Activated gamma-delta T cell (primary cell): ENCODE data around the gene TAF1.
A peak's percentile ranks its signal among the peaks of the same experiment; 100 is the strongest.
"Not testable (repeated sequence)": the region's sequence is repeated elsewhere in the genome, so short reads cannot be mapped to it uniquely, and the experiment has no call there.

ENCODE experiments used
- DNase-seq: peaks from one replicate; lab custom pipeline; 2025; lab: John Stamatoyannopoulos, UW

TAF1 gene

DNA sequence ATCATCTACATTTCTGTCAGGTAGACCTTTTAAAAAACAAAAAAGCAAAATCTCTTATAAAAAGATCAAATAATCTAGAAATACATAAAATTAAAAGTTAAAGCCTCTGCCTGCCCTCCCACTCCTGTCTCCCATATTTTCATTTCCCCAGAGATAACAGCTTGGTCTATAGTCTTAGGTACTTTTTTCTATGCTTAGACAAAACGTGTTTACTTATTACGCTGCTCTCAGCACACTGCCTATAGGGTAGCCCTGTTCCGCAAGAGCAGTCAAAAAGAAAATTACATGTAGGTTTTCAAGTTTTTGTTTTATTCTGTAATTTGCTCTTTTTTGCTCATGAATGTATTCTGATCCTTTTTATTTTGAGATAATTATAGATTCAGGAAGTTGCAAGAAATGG lies 73.3 kb downstream of the TAF1 start:
- no peak for DNase-seq

DNA sequence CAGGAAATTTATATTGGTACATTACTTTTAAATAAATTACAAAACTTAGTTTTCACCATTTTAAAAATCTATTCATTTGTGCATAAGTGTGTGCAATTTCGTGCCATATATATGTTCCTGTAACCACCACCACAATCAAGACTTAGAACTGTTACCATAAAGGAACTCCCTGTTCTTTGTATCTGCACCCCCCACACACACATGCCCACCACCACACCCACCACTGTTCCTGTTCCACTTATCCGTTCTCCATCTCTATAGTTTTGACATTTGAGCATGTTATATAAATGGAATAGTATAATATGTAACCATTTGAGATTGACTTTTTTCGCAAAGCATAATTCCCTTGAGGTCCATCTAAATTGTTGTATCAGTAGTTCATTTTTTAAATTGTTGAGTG lies 73.7 kb downstream of the TAF1 start:
- no peak for DNase-seq

DNA sequence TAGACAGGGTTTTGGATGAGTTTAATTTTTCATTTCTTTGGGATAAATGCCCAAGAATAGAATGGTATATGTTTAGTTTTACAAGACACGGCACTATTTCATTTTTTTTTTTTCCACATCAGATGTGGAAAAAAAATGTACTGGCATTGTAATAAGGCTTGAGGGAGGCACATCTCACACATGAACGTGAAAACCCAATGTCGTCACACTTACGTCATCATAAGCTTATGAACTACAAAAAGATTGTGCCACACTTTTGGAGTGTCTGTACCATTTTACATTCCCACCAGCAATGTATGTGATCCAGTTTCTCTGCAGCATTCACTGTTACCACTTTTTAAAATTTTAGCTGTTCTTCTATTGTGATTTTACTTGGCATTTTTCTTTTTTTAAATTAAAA lies 74.2 kb downstream of the TAF1 start:
- DNase-seq = no peak

DNA sequence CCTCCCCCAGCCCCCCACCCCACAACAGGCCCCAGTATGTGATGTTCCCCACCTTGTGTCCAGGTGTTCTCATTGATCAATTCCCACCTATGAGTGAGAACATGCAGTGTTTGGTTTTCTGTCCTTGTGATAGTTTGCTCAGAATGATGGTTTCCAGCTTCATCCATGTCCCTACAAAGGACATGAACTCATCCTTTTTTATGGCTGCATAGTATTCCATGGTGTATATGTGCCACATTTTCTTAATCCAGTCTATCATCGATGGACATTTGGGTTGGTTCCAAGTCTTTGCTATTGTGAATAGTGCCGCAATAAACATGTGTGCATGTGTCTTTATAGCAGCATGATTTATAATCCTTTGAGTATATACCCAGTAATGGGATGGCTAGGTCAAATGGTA lies 75.7 kb downstream of the TAF1 start:
- DNase-seq = not testable (repeated sequence)

DNA sequence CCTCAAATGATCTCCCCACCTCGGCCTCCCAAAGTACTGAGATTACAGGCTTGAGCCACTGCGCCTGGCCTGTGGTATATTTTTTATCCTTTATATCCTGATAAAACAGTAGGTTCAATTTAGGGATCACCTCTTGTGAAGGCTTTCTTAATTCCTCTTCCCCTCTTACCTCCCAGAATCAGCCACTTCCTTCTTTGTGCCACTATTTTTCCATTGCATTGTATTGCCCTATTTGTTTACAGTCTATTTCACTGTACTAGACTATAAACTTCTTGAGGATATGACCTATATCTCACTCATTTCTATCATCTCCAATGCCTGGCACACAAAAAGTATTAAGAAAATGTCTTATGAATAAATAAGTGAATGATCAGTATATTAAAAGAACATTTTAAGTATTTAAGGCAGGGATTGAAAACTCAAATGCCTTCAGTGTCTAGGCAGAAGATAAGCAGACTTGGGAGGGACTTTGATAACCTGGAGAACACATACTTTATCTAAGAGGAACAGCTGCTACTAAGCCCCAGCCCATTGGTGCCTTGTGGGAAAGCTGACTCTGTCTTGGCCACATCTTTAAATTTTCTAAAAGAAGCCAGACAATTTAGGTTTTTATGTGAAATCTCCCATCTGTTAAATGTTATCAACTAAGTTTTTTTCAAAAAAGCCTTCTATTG lies 84.4 kb downstream of the TAF1 start:
- no peak for DNase-seq

DNA sequence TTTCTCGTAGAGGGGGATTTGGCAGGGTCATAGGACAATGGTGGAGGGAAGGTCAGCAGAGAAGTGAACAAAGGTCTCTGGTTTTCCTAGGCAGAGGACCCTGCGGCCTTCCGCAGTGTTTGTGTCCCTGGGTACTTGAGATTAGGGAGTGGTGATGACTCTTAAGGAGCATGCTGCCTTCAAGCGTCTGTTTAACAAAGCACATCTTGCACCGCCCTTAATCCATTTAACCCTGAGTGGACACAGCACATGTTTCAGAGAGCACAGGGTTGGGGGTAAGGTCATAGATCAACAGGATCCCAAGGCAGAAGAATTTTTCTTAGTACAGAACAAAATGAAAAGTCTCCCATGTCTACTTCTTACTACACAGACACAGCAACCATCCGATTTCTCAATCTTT lies 85.4 kb downstream of the TAF1 start:
- not testable (repeated sequence) for DNase-seq

DNA sequence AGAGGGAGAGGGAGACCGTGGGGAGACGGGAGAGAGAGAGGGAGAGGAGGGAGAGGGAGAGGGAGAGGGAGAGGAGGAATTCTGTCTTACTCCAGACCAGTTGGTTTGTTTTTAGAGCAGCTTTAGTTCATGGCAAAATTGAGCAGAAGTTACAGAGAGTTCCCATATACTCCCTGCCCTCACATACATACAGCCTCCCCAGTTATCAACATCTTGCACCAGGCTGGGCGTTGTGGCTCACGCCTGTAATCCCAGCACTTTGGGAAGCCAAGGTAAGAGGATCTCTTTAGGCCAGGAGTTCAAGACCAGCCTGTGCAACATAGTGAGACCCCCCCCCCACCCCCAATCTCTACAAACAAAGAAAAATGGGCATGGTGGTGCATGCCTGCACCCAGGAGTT lies 86.9 kb downstream of the TAF1 start:
- DNase-seq = no peak

DNA sequence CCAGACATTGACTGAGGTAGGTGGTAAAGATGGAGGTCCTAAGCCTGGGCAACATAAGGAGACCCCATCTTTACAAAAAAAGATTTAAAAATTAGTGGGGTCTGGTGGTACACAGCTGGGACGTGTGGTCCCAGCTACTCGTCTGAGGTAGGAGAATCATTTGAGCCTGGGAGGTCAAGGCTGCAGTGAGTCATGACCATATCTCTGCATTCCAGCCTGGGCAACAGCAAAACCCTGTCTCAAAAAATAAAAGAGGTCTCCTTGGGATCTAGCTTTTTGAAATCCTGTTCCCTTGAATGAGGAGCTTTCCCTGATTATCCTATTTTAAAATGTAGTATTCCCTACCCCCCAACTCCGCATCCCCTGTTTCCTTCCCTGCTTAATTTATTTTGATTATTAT lies 88.1 kb downstream of the TAF1 start:
- DNase-seq = no peak

DNA sequence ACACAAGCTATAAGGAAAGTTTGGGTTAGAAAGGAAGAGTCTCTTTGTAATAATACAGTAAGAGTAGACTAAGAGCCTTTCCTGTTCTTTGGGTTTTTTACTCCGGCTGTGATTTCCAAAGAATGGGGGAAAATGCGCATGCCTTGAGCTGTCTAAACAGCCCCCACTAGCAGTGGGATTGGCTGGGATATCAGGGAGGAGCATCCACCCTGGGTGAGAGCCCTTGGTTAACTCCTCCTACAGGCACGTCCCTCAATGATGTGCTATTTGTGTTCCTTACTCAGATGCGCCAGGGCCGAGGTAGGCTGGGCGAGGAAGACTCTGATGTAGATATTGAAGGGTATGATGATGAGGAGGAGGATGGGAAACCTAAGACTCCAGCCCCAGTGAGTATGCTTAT lies 92.7 kb downstream of the TAF1 start:
- DNase-seq = no peak

DNA sequence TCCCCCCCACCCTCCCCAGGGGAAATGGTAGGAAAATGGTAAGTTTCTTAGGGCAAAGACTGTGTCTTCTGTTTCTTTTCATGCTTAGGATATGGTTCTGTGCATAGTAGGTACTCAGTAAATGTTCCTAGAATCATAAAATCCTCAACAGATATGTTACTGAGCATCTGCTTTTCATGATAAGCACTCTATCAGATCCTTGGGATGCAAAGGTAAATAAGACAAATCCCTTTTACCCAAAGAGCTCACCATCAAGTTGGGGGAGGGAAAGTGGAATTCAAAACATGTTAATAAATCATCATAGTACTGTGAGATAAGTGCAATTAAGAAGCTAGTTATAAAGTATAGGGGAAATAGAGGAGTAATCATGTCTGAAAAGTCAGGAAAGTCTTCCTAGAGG lies 98.8 kb downstream of the TAF1 start:
- DNase-seq = no peak

DNA sequence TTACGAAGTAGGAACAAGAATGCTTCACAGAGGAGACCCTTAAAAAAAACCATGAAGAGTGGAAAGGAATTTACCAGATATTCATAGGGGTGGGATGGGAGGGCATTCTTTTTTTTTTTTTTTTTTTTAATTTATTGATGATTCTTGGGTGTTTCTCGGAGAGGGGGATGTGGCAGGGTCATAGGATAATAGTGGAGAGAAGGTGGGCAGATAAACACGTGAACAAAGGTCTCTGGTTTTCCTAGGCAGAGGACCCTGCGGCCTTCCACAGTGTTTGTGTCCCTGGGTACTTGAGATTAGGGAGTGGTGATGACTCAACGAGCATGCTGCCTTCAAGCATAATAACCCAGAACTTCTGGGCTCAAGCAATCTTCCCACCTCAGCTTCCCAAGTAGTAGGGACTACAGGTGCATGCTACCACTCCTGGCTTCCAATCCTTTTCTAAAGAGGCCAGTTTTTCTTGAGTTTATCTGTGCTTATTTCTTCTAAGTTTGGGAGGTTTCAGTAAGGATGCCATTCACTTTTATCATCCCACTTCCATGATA lies 100.9 kb downstream of the TAF1 start:
- no peak for DNase-seq

DNA sequence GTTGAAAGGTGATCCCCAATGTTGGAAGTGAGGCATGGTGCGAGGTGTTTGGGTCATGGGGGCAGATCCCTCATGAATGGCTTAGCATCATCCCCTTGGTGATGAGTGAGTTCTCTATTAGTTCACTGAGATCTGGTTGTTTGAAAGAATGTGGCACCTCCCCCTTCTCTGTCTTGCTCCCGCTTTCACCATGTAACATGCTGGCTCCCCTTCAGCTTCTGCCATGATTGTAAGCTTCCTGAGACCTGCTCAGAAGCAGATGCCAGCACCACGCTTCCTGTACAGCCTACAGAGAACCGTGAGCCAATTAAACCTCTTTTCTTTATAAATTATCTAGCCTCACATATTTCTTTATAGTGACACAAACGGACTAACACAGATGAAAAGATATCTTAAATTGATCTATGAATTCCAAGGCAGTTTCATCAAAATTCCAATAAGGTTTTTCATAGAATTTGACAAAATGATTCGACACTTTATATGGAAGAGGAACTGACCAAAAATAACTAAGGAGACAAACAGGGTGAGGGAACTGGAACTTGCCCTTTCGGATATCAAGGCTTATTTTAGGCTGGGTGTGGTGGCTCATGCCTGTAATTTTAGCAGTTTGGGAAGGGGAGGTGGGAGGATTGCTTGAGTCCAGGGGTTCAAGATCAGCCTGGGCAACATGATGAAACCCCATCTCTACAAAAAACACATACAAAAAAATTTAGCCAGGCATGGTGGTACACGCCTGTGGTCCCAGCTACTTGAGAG lies 109.8 kb downstream of the TAF1 start:
- DNase-seq = no peak

DNA sequence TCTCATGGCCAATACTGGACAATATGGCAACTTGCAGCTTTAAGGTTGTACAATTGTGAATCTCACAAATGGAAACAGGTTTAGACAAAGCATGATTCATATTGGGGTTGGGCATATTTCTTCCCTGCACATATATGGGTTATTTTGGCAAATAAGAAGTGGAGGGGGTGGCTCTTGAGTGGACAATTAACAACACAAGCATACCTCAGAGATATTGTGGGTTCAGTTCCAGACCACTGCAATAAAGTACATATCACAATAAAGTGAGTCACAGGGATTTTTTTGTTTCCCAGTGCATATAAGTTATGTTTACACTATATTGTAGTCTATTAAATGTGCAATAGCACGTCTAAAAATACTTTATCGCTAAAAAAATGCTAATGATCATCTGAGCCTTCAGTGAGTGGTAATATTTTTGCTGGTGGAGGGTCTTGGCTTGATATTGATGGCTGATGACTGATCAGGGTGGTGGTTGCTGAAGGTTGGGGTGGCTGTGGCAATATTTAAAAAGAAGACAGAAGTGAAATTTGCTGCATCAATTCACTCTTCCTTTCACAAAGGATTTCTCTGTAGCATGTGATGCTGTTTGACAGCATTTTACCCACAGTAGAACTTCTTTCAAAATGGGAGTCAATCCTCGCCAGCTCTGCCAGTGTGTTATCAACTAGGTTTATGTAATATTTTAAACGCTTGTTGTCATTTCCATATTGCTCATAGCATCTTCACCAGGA lies 116.2 kb downstream of the TAF1 start:
- no peak for DNase-seq

DNA sequence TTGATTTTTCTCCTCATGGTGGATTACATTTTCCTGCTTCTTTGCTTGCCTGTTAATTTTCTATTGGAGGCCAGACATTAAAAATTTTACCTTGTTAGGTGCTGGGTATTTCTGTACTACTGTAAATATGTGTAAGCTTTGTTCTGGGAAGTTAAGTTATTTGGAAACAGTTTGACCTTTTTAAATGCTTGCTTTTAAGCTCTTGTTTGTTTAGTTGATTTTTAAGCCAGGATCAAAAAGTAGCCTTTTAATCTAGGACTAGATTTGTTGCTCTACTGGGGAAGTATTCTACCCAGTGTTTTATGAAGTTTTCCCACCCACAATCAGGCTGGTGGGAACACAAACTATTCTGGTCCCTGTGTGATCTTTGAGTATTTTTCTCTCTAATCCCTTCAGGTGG lies 121.7 kb downstream of the TAF1 start:
- no peak for DNase-seq

DNA sequence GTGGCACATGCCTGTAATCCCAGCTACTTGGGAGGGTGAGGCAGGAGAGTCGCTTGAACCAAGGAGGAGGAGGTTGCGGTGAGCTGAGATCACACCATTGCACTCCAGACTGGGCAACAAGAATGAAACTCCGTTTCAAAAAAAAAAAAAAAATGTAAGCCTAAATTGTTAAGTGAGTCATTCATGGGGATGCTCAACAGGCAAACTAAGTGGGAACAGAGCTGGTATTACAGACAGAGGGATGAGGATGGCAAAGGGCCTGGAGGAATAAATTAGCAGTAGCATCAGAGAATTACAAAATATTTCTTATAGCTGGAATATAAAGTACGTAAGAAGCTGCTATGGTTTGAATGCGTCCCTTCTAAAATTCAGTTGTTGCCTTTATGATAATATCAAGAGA lies 123.4 kb downstream of the TAF1 start:
- no peak for DNase-seq

DNA sequence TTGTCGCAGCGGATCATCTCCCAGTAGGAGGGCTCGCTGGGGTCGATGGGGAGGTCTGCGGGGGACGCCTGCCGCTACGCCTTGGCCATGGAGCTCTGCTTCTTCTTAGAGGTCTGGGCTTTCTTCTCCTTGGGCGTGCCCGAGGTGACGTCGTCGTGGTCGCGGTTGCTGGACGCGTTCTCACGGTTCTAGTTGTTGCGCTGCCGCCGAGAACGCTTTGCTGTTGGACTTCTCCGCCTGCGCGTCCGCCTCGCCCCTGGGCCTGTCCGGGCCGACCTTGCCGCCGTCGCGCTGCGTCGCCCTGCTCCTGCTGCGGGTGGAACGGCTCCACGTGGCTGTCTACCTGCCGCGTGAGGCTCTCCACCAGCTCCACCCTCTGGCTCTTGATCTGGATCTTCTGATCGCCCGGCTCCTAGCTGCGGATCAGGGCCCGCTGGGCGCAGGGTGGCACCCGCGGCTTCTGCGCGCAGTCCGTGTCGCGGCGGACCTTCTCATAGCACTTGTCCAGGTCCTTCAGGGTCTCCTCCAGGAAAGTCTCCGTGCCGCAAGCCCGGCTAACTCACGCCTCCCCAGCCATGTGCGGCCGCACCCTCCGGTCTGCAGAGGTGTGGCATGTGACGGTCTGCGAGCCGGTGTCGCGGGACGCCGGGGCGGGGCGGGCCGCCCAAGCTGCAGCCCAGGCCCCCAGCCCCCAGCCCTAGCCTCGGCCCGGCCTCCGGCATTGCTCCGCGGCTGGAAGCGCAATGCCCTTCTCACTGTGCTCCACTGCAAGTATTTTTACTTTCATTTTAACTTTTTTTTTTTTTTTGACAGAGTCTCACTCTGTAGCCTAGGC lies 126.3 kb downstream of the TAF1 start:
- peak; percentile 33 for DNase-seq

DNA sequence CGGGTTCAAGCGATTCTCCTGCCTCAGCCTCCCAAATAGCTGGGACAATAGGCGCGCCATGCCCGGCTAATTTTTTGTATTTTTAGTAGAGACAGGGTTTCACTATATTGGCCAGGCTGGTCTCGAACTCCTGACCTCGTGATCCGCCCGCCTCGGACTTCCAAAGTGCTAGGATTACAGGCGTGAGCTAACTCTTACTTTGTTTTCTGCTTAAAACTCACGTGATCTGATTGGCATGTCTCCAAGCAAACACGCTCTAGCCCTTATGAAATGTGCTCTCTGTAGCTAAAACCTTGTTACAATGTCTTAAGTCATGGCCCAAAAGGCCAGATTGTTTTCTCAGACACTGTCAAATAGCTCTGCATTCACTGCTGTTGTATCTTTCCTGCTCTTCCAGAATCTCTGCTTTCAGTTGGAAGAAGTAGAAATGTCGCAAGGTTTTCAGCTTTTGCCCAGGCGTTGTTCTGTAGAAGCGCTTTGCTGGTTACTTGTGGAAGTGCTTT lies 127.0 kb downstream of the TAF1 start:
- no peak for DNase-seq

DNA sequence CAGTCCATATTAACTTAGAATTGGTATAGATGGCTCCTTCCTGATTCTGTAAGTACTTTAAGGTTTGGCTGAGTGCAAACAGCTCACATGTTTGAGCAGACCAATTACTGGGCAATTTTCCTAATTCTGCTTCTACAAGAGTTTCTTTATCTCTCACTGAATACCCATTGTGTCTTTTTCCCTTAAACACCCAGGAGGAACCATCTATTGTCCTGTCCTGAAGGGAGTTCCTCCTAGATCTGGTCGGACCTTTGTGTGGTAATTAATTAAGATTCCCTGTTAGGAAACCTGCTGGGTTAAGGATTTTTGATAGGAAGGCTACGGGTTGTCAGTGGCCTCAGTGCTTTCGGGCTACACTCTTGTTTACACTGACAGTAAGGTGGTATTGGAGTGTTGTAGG lies 129.8 kb downstream of the TAF1 start:
- DNase-seq = not testable (repeated sequence)

DNA sequence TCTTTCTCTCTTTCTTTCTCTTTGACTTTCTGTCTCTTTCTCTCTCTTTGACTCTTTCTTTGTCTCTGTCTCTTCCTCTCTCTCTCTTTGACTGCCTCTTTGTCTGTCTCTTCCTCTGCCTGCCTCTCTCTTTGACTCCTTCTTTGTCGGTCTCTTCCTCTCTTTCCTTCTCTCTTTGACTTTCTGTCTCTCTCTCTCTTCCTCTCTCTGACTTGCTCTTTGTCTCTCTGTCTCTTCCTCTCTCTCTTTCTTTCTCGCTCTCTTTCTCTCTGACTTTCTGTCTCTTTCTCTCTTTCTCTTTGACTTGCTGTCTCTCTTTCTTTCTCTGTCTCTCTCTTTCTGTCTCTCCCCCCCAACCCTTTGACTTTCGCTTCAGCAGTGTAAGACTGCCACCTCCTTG lies 130.3 kb downstream of the TAF1 start:
- DNase-seq = no peak

DNA sequence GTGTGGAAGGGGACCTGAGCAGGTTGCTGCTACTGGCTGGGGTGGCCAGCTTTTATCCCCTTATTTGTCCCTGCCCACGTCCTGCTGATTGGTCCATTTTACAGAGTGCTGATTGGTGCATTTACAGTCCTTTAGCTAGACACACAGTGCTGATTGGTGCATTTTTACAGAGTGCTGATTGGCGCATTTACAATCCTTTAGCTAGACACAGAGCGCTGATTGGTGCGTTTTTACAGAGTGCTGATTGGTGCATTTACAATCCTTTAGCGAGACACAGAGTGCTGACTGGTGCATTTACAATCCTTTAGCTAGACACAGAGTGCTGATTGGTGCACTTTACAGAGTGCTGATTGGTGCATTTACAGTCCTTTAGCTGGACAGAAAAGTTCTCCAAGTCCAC lies 135.9 kb downstream of the TAF1 start:
- DNase-seq = not testable (repeated sequence)

DNA sequence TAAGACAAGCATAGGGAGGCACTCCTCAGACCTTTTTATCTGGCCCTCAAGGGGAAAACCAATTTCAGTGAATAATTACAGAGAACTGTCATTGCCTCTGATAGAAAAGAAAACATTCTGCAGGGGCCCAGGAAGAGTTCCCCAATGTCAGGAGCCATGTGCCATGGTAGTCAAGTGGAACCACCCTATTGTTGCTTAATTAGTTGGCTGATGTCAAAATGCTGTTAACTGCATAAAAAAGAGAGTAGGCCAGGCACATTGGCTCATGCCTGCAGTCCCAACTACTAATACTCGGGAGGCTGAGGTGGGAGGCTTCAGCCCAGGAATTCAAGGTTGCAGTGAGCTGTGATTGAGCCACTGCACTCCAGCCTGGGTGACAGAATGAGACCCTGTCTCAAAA lies 138.2 kb downstream of the TAF1 start:
- DNase-seq = no peak

DNA sequence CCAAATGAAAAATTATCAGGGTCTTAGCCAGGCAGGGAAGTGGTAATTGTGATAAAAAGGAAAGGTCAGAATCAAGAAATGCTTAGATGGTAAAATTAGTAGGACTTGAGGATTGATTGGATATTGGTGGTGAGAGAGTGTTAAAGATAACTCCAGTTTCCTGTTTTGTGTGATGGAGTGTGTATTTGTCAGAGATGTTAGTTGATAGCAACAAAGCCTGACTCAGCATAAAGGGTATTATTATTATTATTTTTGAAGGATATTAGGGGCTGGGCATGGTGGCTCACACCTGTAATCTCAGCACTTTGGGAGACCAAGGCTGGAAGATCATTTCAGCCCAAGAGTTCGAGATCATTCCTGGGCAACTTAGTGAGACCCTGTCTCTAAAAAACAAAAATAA lies 143.1 kb downstream of the TAF1 start:
- DNase-seq = no peak
